ENCODE results near the gene OR2A42.
"Not testable (repeated sequence)": the region's sequence is repeated elsewhere in the genome, so short reads cannot be mapped to it uniquely, and the experiment has no call there.

Gene OR2A42, protein sequence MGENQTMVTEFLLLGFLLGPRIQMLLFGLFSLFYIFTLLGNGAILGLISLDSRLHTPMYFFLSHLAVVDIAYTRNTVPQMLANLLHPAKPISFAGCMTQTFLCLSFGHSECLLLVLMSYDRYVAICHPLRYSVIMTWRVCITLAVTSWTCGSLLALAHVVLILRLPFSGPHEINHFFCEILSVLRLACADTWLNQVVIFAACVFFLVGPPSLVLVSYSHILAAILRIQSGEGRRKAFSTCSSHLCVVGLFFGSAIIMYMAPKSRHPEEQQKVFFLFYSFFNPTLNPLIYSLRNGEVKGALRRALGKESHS

DNA sequence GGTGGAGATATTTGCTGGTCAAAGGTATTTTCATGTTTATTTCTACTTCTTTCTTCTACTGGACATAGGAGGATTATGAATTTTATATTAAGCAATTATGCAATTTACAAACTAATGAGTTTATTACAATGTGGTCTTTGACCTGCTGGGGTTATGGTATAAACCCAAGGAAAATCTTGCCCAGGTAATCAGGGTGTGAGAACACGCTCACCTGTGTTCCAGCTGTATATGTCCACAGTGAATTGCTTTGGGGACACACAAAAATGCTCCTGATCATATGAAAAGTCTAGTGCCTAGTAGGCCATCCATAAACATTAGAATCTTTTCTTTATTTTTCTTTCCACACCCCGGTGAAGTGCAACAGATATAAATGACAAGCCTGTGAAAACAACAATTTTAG lies at the start of gene OR2A42:
Gene OR2A42, minus strand, starts transcription at position 241 of the 400 bp plus-strand sequence. CDS start 6,762 bp downstream, outside the sequence.
- not testable (repeated sequence) for H3K27me3 ChIP-seq (ENCODE audit: insufficient read depth, low read depth, severe bottlenecking); H3K9me3 ChIP-seq (ENCODE audit: severe bottlenecking); DNase-seq; H3K36me3 ChIP-seq; H3K4me3 ChIP-seq (ENCODE audit: low read depth, low read length); H3K27ac ChIP-seq

DNA sequence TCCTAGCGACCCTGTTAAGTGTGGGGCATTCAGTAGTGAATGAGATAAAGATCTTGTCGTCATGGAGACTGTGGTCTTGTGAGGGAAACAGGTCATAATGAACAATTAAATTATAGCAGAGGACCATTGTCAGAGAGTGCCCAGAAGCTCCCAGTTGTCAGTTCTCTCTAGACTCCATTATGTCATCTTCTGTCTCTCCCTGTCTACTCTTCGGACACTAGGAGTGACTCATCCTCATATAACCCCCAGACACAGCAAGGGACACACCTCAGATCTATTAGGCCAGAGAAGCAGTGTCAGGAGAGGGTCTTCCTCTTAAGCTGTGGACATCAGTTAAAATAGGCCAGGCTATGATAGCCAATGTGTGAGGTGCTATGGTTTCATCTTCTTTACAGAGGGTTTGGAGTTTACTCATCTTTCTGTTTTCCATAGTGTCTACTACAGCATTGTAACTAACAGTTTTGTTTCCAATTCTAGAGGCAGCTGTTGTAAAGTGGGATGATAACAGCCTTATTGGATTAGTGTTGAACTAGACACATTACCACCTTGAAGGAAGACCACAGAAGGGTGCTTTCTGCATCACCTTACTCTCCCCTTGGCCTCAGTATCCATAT lies 47.9 kb upstream of the OR2A42 start:
- not testable (repeated sequence) for DNase-seq

DNA sequence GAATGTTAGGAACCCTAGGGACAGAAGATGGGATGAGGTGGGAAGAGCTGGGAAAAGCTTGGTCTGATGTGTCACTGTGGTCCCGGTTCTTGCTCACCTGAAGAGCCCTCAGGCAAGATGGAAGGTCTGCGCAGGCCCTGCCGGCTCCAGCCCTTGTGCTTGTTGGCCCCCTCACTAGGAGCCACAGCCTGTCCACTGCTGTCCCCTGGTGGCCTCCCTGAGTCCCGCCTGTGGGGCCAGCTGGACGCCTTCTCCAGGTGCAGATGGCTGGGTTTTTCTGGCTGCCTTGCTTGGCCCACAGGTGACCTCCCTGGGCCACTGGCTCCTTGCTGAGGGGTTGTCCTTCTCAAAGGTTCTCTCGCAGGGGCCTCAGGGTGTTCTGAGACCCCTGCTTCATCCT lies 44.3 kb upstream of the OR2A42 start:
- not testable (repeated sequence) for H3K4me3 ChIP-seq (ENCODE audit: low read depth, low read length); H3K27me3 ChIP-seq (ENCODE audit: insufficient read depth, low read depth, severe bottlenecking); H3K9me3 ChIP-seq (ENCODE audit: severe bottlenecking); H3K36me3 ChIP-seq; DNase-seq; H3K27ac ChIP-seq

More for the DNA sequence above, 47.9 kb upstream of the OR2A42 start:
- not testable (repeated sequence) for H3K27me3 ChIP-seq (ENCODE audit: insufficient read depth, low read depth, severe bottlenecking); H3K27ac ChIP-seq; H3K9me3 ChIP-seq (ENCODE audit: severe bottlenecking); H3K4me3 ChIP-seq (ENCODE audit: low read depth, low read length); H3K36me3 ChIP-seq

DNA sequence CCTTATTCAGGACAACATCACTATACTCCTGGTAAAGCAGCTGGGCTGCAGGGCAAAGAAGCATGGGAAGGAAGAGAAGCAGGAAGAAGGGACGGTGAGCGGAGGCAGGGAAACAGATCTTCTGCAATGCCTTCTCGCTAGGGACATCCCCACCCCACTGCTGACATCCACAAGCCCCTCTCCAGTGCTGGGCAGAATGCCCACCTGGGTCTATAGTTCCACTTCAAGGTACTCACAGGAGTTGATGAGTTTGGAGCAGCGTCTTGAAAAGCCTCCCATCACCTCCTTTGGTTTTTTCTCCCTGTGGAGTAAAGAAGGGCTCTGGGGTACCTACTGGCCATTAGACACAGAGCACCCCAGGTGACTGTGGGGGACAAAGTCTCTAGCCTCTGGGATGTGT lies 43.1 kb upstream of the OR2A42 start:
- H3K27ac ChIP-seq; DNase-seq; H3K36me3 ChIP-seq; H3K4me3 ChIP-seq (ENCODE audit: low read depth, low read length); H3K9me3 ChIP-seq (ENCODE audit: severe bottlenecking); H3K27me3 ChIP-seq (ENCODE audit: insufficient read depth, low read depth, severe bottlenecking): not testable (repeated sequence)

DNA sequence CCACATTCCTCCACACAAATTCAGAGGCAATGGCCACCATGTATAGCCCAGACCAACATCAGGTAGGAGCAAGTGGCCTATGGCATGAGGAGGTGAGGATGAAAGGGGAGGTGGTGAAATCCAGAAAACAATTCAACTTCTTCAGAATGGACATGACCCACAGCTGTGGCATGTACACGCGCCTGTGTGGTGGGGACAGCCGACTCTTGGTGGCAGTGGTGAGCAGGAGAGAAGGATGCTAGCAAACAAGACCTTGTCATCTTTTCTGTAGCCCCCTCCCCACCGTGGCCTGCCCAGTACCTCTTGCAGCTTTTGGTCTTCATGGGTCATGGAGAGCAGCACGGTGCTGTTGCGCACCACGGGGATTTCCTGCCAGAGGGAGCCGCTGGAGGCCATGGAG lies 42.6 kb upstream of the OR2A42 start:
- not testable (repeated sequence) for H3K9me3 ChIP-seq (ENCODE audit: severe bottlenecking); H3K27ac ChIP-seq; H3K27me3 ChIP-seq (ENCODE audit: insufficient read depth, low read depth, severe bottlenecking); H3K4me3 ChIP-seq (ENCODE audit: low read depth, low read length); H3K36me3 ChIP-seq; DNase-seq

DNA sequence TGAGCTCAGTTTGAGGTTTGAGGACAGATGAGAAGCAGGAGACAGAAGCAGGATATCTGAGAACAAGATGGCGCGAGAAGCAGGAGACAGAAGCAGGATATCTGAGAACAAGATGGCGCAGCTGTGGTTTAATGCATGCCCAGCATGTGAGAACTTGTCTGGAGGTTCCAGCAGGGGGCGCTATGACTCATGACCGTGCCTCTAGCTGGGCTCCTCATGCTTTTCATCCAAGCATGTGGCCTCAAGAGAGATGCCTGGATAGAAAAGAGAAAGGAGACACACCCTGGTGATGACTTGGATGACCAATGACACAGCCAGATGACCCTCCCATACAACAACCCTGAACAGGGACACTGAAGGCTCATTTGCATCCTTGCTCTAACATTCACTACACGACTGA lies 40.6 kb upstream of the OR2A42 start:
- not testable (repeated sequence) for H3K27me3 ChIP-seq (ENCODE audit: insufficient read depth, low read depth, severe bottlenecking); H3K27ac ChIP-seq; H3K4me3 ChIP-seq (ENCODE audit: low read depth, low read length); H3K9me3 ChIP-seq (ENCODE audit: severe bottlenecking); H3K36me3 ChIP-seq; DNase-seq

DNA sequence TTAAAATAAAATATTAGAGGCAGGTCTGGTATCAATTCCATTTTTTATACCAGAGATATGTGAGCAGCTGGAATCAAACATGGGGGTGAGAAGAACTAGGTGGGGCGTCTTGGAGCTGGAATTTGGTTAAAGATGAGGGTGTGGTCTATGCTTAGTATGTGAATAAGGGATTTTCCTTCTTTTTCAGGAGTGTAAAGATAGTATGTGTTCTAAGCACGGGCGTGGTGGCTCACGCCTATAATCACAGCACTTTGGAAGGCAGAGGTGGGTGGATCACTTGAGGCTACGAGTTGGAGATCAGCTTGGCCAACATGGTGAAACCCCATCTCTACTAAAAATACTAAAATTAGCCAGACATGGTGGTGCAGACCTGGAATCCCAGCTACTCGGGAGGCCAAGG lies 35.9 kb upstream of the OR2A42 start:
- H3K9me3 ChIP-seq (ENCODE audit: severe bottlenecking); H3K4me3 ChIP-seq (ENCODE audit: low read depth, low read length); H3K27ac ChIP-seq; H3K27me3 ChIP-seq (ENCODE audit: insufficient read depth, low read depth, severe bottlenecking); H3K36me3 ChIP-seq; DNase-seq: not testable (repeated sequence)

DNA sequence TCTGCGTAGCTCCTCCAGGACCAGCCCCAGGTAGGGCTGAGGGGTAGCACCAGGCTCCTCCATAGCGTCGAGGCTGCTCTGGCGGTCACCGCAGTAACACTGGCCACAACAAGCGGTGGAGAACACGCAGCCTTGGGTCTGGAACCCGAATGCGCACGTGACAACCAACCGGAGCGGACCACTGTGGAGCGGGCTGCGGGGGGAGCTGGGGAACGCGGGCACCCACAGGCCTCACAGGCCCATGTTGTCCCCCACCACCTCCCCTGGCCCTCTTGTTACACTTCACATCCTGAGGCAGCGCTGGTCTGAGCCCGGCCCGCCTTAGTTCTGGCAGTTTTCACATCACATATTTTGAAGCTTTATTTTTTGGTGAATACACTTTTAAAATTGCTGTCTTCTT lies 29.8 kb upstream of the OR2A42 start, which contains the start of gene CTAGE8:
Gene CTAGE8, minus strand, starts transcription at position 101 of the 400 bp plus-strand sequence. Its CDS starts 38 bp downstream, at position 63.
- not testable (repeated sequence) for H3K36me3 ChIP-seq; H3K27me3 ChIP-seq (ENCODE audit: insufficient read depth, low read depth, severe bottlenecking); H3K4me3 ChIP-seq (ENCODE audit: low read depth, low read length); H3K27ac ChIP-seq; H3K9me3 ChIP-seq (ENCODE audit: severe bottlenecking); DNase-seq

DNA sequence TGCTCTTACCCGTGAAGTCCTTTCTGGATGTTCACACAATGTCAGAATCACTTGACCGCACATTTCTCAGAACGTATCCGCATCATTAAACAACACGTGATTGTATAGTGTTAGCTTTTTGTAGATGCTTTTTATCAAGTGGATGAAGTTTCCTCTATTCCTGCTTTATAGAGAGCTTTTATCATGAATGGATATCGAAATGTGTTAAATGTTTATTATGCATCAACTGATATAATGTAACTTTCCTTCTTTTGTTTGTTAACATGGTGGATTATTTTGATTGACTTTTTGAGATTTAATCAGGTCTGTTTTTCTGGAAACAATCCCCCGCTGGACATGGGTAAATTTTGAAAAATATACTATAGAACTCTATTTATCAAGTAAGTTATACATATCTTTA lies 25.3 kb upstream of the OR2A42 start, which contains the start of gene OR2A7:
Gene OR2A7, minus strand, starts transcription at position 101 of the 400 bp plus-strand sequence. CDS start 5,164 bp downstream, outside the sequence.
- DNase-seq; H3K9me3 ChIP-seq (ENCODE audit: severe bottlenecking); H3K36me3 ChIP-seq; H3K4me3 ChIP-seq (ENCODE audit: low read depth, low read length); H3K27ac ChIP-seq; H3K27me3 ChIP-seq (ENCODE audit: insufficient read depth, low read depth, severe bottlenecking): not testable (repeated sequence)

DNA sequence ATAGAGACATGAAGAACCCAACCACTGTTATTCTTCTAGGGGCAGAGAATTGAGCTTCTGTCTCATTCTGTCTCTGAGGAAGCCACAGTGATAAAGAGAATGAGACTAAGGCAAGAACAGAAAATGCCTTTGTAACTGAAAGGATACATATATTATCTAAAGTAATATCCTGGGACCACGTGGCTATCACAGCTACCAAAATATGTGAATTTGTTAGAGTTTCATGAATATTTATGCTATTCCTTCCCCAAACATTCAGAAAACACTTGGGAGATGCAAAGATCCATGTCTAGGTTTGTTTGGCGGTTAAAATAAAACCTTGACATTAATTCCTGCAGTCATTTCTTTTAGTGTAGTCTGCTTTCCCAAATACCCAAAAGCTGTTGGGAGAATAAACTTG lies 22.7 kb upstream of the OR2A42 start:
- H3K9me3 ChIP-seq (ENCODE audit: severe bottlenecking); H3K36me3 ChIP-seq; H3K4me3 ChIP-seq (ENCODE audit: low read depth, low read length); H3K27me3 ChIP-seq (ENCODE audit: insufficient read depth, low read depth, severe bottlenecking); DNase-seq; H3K27ac ChIP-seq: not testable (repeated sequence)

DNA sequence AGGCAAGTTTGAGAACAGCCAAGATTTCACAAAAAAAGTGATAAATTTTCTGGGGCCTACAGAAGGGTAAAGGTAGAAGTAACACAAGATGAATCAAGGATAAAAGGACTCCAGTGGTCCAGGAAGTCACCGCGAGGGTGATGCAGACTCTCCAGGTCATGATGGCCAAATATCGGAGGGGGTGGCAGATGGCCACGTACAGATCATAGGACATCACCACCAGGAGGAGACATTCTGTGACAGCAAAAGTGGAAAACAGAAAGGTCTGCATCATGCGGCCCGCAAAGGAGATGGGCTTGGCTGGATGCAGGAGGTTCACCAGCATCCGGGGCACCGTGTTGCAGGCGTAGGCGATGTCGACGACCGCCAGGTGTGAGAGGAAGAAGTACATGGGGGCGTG lies 19.7 kb upstream of the OR2A42 start:
- not testable (repeated sequence) for H3K36me3 ChIP-seq; H3K27ac ChIP-seq; DNase-seq; H3K9me3 ChIP-seq (ENCODE audit: severe bottlenecking); H3K4me3 ChIP-seq (ENCODE audit: low read depth, low read length); H3K27me3 ChIP-seq (ENCODE audit: insufficient read depth, low read depth, severe bottlenecking)
